Mesenteric fat pad (tissue), 1 donor: ENCODE measurements around the gene STK10. TPM values are rescaled to one million over a fixed set of nuclear protein-coding genes. Genes with fewer than 3 reads are reported as not detected.
A peak's percentile ranks its signal among the peaks of the same experiment; 100 is the strongest.
"Not testable (repeated sequence)": the region's sequence is repeated elsewhere in the genome, so short reads cannot be mapped to it uniquely, and the experiment has no call there.

ENCODE experiments used
- DNase-seq: peaks from one replicate; pipeline ENCODE4 v3.0.0-alpha.2; 2020; ENCODE audit warnings: low spot score
- long read RNA-seq: library from polyadenylated mRNA; unstranded; transcript quantifications from one replicate; pipeline ENCODE4 v2.0.0, GENCODE V29; 2020
- total RNA-seq: library from RNA; stranded (reverse); fragmentation: NEBNext Ultra II Directional; extraction: Animal tissue kit (Norgen Biotek cat#: 25700); gene quantifications from one replicate; pipeline ENCODE4 v1.2.1, GENCODE V29; 2021
- donor health status: DM: yes; HTN: yes; CAD: no.

Gene STK10
- 82.2 TPM for total RNA-seq
- long read RNA-seq, full-length matches to known transcripts: 7 of 59 reads
- long read RNA-seq, partial matches to known transcripts: 24 of 59 reads
- long read RNA-seq, other reads (novel, unspliced or antisense): 28 of 59 reads

- DNase-seq: peak; percentile 97
These were observed at the start of gene STK10 for GRCh38 chr5:172188033-172188892. STK10 (minus strand) TSS chr5:172188224; CDS start chr5:172188042, 182 bp downstream.

- DNase-seq: no peak
These were observed 48.1 kb upstream of the STK10 start for GRCh38 chr5:172235827-172236736.

GRCh38 chr5:172235132-172235780 is 47.2 kb upstream of the STK10 start:
- DNase-seq: no peak

GRCh38 chr5:172234031-172234430 is 46.0 kb upstream of the STK10 start:
- no peak for DNase-seq

- DNase-seq: no peak
These were observed 41.9 kb upstream of the STK10 start for GRCh38 chr5:172229904-172230303.

- no peak for DNase-seq
These were observed 37.0 kb upstream of the STK10 start for GRCh38 chr5:172224996-172225395.

- DNase-seq: no peak
These were observed 36.2 kb upstream of the STK10 start for GRCh38 chr5:172223901-172224873.

GRCh38 chr5:172219296-172219695 is 31.3 kb upstream of the STK10 start:
- no peak for DNase-seq

GRCh38 chr5:172216345-172216744 is 28.3 kb upstream of the STK10 start:
- DNase-seq: no peak

GRCh38 chr5:172213126-172213525 is 25.1 kb upstream of the STK10 start:
- no peak for DNase-seq

- DNase-seq: no peak
These were observed 23.7 kb upstream of the STK10 start for GRCh38 chr5:172211676-172212075.

- DNase-seq: no peak
These were observed 21.7 kb upstream of the STK10 start for GRCh38 chr5:172209714-172210113.

GRCh38 chr5:172207511-172207910 is 19.5 kb upstream of the STK10 start:
- no peak for DNase-seq

- DNase-seq: not testable (repeated sequence)
These were observed 18.0 kb upstream of the STK10 start for GRCh38 chr5:172205984-172206383.

- no peak for DNase-seq
These were observed 12.5 kb upstream of the STK10 start for GRCh38 chr5:172200476-172200875.

- peak; percentile 45 for DNase-seq
These were observed 11.4 kb upstream of the STK10 start for GRCh38 chr5:172199446-172199845.

- DNase-seq: peak; percentile 20
These were observed 9.8 kb upstream of the STK10 start for GRCh38 chr5:172197775-172198174.

- peak; percentile 49 for DNase-seq
These were observed 7.2 kb upstream of the STK10 start for GRCh38 chr5:172194985-172195774.

GRCh38 chr5:172193872-172194271 is 5.8 kb upstream of the STK10 start, which contains the start of gene EFCAB9:
EFCAB9 (plus strand) TSS chr5:172194172; CDS start chr5:172194173, 1 bp downstream.
- DNase-seq: no peak
